ENCODE results near the gene CCDC149. TPM values are rescaled to one million over a fixed set of nuclear protein-coding genes. Genes with fewer than 3 reads are reported as not detected.

The CCDC149 gene
- total and polyA plus RNA-seq, 12 donors = 6.1 to 17.7 (median 9.3) TPM

DNA sequence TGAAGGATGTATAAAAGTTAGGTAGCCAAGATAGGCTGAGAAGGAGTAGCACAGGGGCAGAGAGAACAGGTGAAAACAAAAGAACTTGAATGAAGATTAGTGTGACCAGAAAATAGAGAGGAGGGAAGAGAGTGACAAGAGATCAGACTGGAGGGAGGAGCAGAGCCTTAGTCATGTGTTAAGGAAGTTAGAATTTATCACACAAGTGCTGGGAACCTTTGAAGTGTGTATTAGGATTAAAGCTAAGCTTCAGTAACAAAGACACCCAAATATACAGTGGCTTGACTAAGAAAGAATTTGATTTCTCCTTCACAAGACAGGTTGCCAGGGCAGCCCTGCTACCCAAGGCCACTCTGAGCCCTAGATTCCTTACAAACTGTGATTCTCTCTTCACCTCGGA lies 10.7 kb upstream of the CCDC149 start:
- no peak for ATAC-seq
- DNase-seq = no peak
- Histone ChIP-seq H3K27ac (no peak overlapping the region), H3K36me3 (no peaks in the 10 kb centered on the region), H3K4me1 (peaks cover 0 to 6% (median 0%) of the 10 kb centered on the region in 9 donors), H3K9me3 (peaks cover 0 to 16% (median 5%) of the 10 kb centered on the region in 11 donors), H3K4me3 (no peak overlapping the region), H3K27me3 (peaks cover 0 to 1% (median 0%) of the 10 kb centered on the region in 7 donors)
- TF ChIP-seq, protein P1, sequence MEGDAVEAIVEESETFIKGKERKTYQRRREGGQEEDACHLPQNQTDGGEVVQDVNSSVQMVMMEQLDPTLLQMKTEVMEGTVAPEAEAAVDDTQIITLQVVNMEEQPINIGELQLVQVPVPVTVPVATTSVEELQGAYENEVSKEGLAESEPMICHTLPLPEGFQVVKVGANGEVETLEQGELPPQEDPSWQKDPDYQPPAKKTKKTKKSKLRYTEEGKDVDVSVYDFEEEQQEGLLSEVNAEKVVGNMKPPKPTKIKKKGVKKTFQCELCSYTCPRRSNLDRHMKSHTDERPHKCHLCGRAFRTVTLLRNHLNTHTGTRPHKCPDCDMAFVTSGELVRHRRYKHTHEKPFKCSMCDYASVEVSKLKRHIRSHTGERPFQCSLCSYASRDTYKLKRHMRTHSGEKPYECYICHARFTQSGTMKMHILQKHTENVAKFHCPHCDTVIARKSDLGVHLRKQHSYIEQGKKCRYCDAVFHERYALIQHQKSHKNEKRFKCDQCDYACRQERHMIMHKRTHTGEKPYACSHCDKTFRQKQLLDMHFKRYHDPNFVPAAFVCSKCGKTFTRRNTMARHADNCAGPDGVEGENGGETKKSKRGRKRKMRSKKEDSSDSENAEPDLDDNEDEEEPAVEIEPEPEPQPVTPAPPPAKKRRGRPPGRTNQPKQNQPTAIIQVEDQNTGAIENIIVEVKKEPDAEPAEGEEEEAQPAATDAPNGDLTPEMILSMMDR (IDR thresholded peaks at IDR 0.05) = no peak
- intact Hi-C loops (cut with DNase I) = loop anchor here in 1 of 10 donors (10.0 kb wide), 1 partner anchor 51 kb away; no protein-coding TSS in a partner anchor
- 81 to 88% methylated on average over 1 of the region's 1 CpG for WGBS, 2 donors

DNA sequence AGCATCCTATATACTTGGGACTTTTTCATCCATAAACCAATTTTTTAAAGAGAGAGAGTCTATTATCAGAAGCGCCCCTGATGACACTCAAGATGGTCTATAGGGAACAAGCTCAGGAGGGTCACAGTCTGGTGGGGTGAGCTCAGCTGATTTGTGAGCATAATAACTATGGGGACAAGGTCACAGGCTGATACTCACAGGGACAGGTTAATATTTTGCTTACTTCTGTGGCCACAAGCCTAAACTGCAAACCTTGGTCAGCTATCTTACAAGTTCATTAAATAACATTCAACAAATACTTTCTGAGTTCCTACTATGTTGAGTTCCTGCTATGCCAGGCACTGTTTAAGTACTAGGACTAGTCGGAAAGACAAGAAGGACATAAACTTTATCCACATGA lies 10.2 kb upstream of the CCDC149 start:
- H3K9me3 ChIP-seq = peaks cover 0 to 16% (median 5%) of the 10 kb centered on the region in 11 donors
- ATAC-seq = no peak
- H3K27ac ChIP-seq = no peak overlapping the region
- peaks cover 0 to 6% (median 0%) of the 10 kb centered on the region in 9 donors for H3K4me1 ChIP-seq
- no peak for DNase-seq
- no peaks in the 10 kb centered on the region for H3K27me3 ChIP-seq
- TF ChIP-seq, protein P1 (IDR thresholded peaks at IDR 0.05) = no peak
- 93 to 97% methylated on average over 2 of the region's 2 CpGs for WGBS, 2 donors
- no peak overlapping the region for H3K4me3 ChIP-seq
- intact Hi-C loops (cut with DNase I) = loop anchor here in 1 of 10 donors (10.0 kb wide), 1 partner anchor 52 kb away; no protein-coding TSS in a partner anchor
- H3K36me3 ChIP-seq = no peaks in the 10 kb centered on the region

DNA sequence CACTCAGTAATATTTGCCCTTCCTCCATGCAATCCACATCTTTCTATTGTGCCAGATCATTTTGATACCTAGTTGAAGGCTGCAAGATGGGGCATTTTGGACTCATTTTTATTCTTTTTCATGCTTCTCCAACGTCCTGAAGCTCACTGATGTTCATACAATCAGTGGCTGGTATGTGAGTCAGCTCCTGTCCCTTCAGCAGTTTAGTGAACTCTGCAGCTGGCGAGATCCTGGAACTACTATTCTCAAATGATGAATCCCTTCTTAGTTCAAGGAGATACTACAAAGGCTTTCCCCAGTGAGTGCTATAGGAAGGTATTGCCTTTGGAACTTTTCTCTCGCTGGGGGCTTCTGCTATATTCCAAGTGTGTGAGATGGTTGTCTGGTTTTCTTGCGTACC lies 9.6 kb upstream of the CCDC149 start:
- Histone ChIP-seq H3K4me3 (no peak overlapping the region), H3K9me3 (peaks cover 0 to 16% (median 5%) of the 10 kb centered on the region in 11 donors), H3K36me3 (no peaks in the 10 kb centered on the region), H3K4me1 (peaks cover 0 to 6% (median 0%) of the 10 kb centered on the region in 9 donors), H3K27ac (no peak overlapping the region), H3K27me3 (no peaks in the 10 kb centered on the region)
- DNase-seq (no peak), ATAC-seq (no peak)
- intact Hi-C loops (cut with DNase I) = loop anchor here in 1 of 10 donors (10.0 kb wide), 1 partner anchor 52 kb away; no protein-coding TSS in a partner anchor
- TF ChIP-seq, protein P1 (IDR thresholded peaks at IDR 0.05) = no peak
- WGBS, 2 donors = 68 to 81% methylated on average over 4 of the region's 4 CpGs

DNA sequence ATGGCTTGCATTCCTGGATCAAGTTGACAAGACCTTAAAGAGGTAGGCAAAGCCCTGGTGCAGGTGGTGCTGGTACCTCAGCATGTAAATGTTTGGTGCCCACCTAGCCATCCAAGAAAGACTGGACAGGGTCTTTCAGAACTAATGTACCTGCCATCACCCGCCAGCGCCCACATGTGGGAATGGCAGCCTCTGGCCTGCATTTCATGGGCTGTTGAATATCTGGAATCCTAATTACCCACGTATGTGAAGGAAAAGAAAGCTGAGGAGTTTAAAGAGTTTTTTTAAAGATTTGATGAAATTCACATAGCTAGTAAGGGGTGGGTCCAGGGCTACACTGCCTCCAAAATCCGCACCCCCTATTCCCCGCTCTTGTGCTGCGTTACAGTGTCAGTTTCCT lies 8.6 kb upstream of the CCDC149 start:
- DNase-seq = no peak
- TF ChIP-seq, protein P1 (IDR thresholded peaks at IDR 0.05) = no peak
- Histone ChIP-seq H3K27me3 (no peaks in the 10 kb centered on the region), H3K4me3 (no peak overlapping the region), H3K4me1 (peaks cover 0 to 6% (median 0%) of the 10 kb centered on the region in 9 donors), H3K9me3 (peaks cover 0 to 16% (median 5%) of the 10 kb centered on the region in 11 donors), H3K27ac (no peak overlapping the region), H3K36me3 (no peaks in the 10 kb centered on the region)
- ATAC-seq = no peak
- intact Hi-C loops (cut with DNase I) = loop anchor here in 1 of 10 donors (10.0 kb wide), 1 partner anchor 53 kb away; no protein-coding TSS in a partner anchor
- 81 to 86% methylated on average over 6 of the region's 6 CpGs for whole genome bisulfite sequencing, 2 donors

Data from heart right ventricle (tissue), 16 donors.